IMR-90 (cell line): ENCODE data around the gene SOS1. TPM values are rescaled to one million over a fixed set of nuclear protein-coding genes. Genes with fewer than 3 reads are reported as not detected.

Source experiments
- ATAC-seq: fragments of 200-7000 bp; cut with Tn5 transposase; 2 replicates; pipeline ENCODE4 v1.9.1; 2020; ENCODE audit warnings: low read depth, mild to moderate bottlenecking, moderate library complexity
- BruUV-seq: library from RNA; stranded (reverse); fragments of 400-500 nt; replicated peaks from 2 replicates; lab custom pipeline; 2021; lab: Mats Ljungman, UMichigan
- CTCF ChIA-PET: fragments of 300-600 bp; formaldehyde crosslinking; extraction: SDS; loops from one replicate; lab custom pipeline; 2021; ENCODE audit warnings: antibody characterized with exemption; lab: Yijun Ruan, JAX
- POLR2A ChIA-PET: fragments of 300-600 bp; sonication (Branson Sonifier 250); formaldehyde crosslinking; loops from one replicate; lab custom pipeline; 2022; ENCODE audit warnings: antibody characterized with exemption; ENCODE audit not compliant: unreplicated experiment; lab: Charles Lee
- DNase-seq: peaks from one replicate; pipeline ENCODE4 v3.0.0; 2013
- H2AFZ ChIP-seq: replicated peaks from 2 replicates; pipeline ENCODE3; 2013; ENCODE audit warnings: low read length, mild to moderate bottlenecking; ENCODE audit not compliant: poor library complexity
- H2AK5ac ChIP-seq: 2 replicates; pipeline ENCODE4 v1.6.1; 2013; ENCODE audit warnings: low read depth, low read length, inconsistent platforms
- H2AK9ac ChIP-seq: replicated peaks from 2 replicates; pipeline ENCODE3; 2013; ENCODE audit warnings: mild to moderate bottlenecking, low read depth, low read length, moderate library complexity; ENCODE audit not compliant: poor library complexity
- H2BK120ac ChIP-seq: 2 replicates; pipeline ENCODE4 v1.6.1; 2013; ENCODE audit warnings: low read depth, low read length, inconsistent platforms
- H2BK15ac ChIP-seq: 3 replicates; pipeline ENCODE4 v1.6.1; 2013; ENCODE audit warnings: low read depth, low read length, inconsistent platforms
- H2BK20ac ChIP-seq: 2 replicates; pipeline ENCODE4 v1.6.1; 2013; ENCODE audit warnings: low read depth, mild to moderate bottlenecking, inconsistent platforms, low read length, moderate library complexity
- H2BK5ac ChIP-seq: 2 replicates; pipeline ENCODE4 v1.6.1; 2013; ENCODE audit warnings: mild to moderate bottlenecking, low read depth, low read length, inconsistent platforms; ENCODE audit not compliant: poor library complexity, severe bottlenecking
- H3K14ac ChIP-seq: replicated peaks from 2 replicates; pipeline ENCODE4 v1.6.1; 2013; ENCODE audit warnings: low read depth, low read length, inconsistent platforms
- H3K18ac ChIP-seq: 2 replicates; pipeline ENCODE4 v1.6.1; 2013; ENCODE audit warnings: low read depth, low read length, control low read depth
- H3K23ac ChIP-seq: 2 replicates; pipeline ENCODE4 v1.6.1; 2013; ENCODE audit warnings: low read depth, low read length, inconsistent platforms
- H3K27ac ChIP-seq: 2 replicates; pipeline ENCODE4 v1.5.1; 2013; ENCODE audit warnings: mild to moderate bottlenecking, control low read depth, low read length; ENCODE audit not compliant: insufficient read depth
- H3K27me3 ChIP-seq: 2 replicates; pipeline ENCODE4 v1.6.1; 2013; ENCODE audit warnings: low read length; ENCODE audit not compliant: control insufficient read depth, insufficient read depth
- H3K36me3 ChIP-seq: 2 replicates; pipeline ENCODE4 v1.6.1; 2013; ENCODE audit warnings: low read length, mixed read lengths; ENCODE audit not compliant: control insufficient read depth, insufficient read depth
- H3K4ac ChIP-seq: 2 replicates; pipeline ENCODE4 v1.6.1; 2013; ENCODE audit warnings: low read depth, low read length, inconsistent platforms
- H3K4me1 ChIP-seq: 2 replicates; pipeline ENCODE4 v1.6.1; 2013; ENCODE audit warnings: low read length, mixed read lengths; ENCODE audit not compliant: control insufficient read depth, insufficient read depth
- H3K4me2 ChIP-seq: 2 replicates; pipeline ENCODE4 v1.6.1; 2013; ENCODE audit warnings: low read depth, mild to moderate bottlenecking, control low read depth, low read length, moderate library complexity
- H3K4me3 ChIP-seq: 2 replicates; pipeline ENCODE4 v1.5.1; 2013; ENCODE audit warnings: low read depth, mild to moderate bottlenecking, control low read depth, low read length, moderate library complexity; ENCODE audit not compliant: insufficient read depth
- H3K56ac ChIP-seq: 2 replicates; pipeline ENCODE4 v1.6.1; 2013; ENCODE audit warnings: low read length, inconsistent platforms; ENCODE audit not compliant: insufficient read depth; ENCODE audit errors: extremely low read depth
- H3K79me1 ChIP-seq, 2 experiments: 2 replicates each; pipeline ENCODE4 v1.6.1; 2013; ENCODE audit warnings: low read length in 2 of 2, inconsistent platforms in 1 of 2, low read depth in 1 of 2
- H3K9ac ChIP-seq: 2 replicates; pipeline ENCODE4 v1.6.1; 2013; ENCODE audit warnings: low read depth, low read length, control low read depth
- H3K9me1 ChIP-seq: 2 replicates; pipeline ENCODE4 v1.6.1; 2013; ENCODE audit warnings: low read length, inconsistent platforms; ENCODE audit not compliant: insufficient read depth
- H3K9me3 ChIP-seq: 2 replicates; pipeline ENCODE4 v1.6.1; 2013; ENCODE audit warnings: low read length; ENCODE audit not compliant: control insufficient read depth, insufficient read depth
- H4K20me1 ChIP-seq: 2 replicates; pipeline ENCODE4 v1.6.1; 2013; ENCODE audit warnings: low read length, inconsistent platforms; ENCODE audit not compliant: insufficient read depth
- H4K5ac ChIP-seq: 2 replicates; pipeline ENCODE4 v1.6.1; 2013; ENCODE audit warnings: mild to moderate bottlenecking, low read depth, low read length, control low read depth
- H4K8ac ChIP-seq, 2 experiments: 2 replicates each; pipeline ENCODE4 v1.6.1; 2013; ENCODE audit warnings: low read depth in 2 of 2, low read length in 2 of 2, control low read depth in 1 of 2, inconsistent platforms in 1 of 2
- H4K91ac ChIP-seq: 2 replicates; pipeline ENCODE4 v1.6.1; 2013; ENCODE audit warnings: low read depth, low read length, inconsistent platforms; ENCODE audit not compliant: insufficient read depth
- FOS ChIP-seq: fragments of 150-350 bp; IDR thresholded peaks from 2 replicates; pipeline ENCODE4 v1.6.1; 2016; ENCODE audit warnings: low read depth, low read length
- WGBS, 2 experiments: methylation state at CpG; one replicate each; pipeline versions ENCODE4 v1.1.5 to v1.1.7; 2013; ENCODE audit warnings: missing lambda C conversion rate in 2 of 2; ENCODE audit not compliant: insufficient read length in 1 of 2; ENCODE audit errors: extremely low coverage in 2 of 2; 5-methylcytosine and 5-hydroxymethylcytosine counted together
- dilution Hi-C: fragments of 300-500 bp; cut with HindIII; formaldehyde crosslinking; loops from one replicate; pipeline ENCODE4 v1.14.3; 2018; ENCODE audit warnings: low sequenced_read_pairs; ENCODE audit not compliant: unreplicated experiment
- in situ Hi-C: fragments of 300-500 bp; cut with MboI; formaldehyde crosslinking; loops from 3 replicates; pipeline ENCODE4 v1.14.3; 2019; ENCODE audit warnings: low sequenced_read_pairs, inconsistent platforms, mixed read lengths
- intact Hi-C: fragments of 100-400 bp; cut with micrococcal nuclease; formaldehyde crosslinking; loops from 2 replicates; pipeline ENCODE4 v1.10.0; 2022
- polyA plus RNA-seq, 3 experiments: library from polyadenylated mRNA; depleted of rRNA; stranded (reverse); fragments of >200 nt; gene quantifications; 2 replicates each; pipeline ENCODE4 v1.2.3, GENCODE V29; 2012; ENCODE audit warnings: low replicate concordance in 1 of 3
- total RNA-seq: library from RNA; depleted of rRNA; stranded (reverse); fragments of >200 nt; gene quantifications from 2 replicates; pipeline ENCODE4 v1.2.3, GENCODE V29; 2012
- TF ChIP-seq, protein P1 (sequence below): fragments of 150-350 bp; IDR thresholded peaks from 2 replicates; pipeline ENCODE4 v1.6.1; 2017; ENCODE audit warnings: mild to moderate bottlenecking, antibody characterized with exemption, low read length, low read depth
- TF ChIP-seq, protein P2 (sequence below): conservative IDR thresholded peaks from 2 replicates; pipeline ENCODE4 v1.5.1; 2012; ENCODE audit warnings: mild to moderate bottlenecking, low read depth, low read length, improper control_type of control experiment

Gene SOS1
- total and polyA plus RNA-seq, 2 of the 4 experiments (the other 2 are of a cell fraction) = 8.2 to 11.2 TPM

DNA sequence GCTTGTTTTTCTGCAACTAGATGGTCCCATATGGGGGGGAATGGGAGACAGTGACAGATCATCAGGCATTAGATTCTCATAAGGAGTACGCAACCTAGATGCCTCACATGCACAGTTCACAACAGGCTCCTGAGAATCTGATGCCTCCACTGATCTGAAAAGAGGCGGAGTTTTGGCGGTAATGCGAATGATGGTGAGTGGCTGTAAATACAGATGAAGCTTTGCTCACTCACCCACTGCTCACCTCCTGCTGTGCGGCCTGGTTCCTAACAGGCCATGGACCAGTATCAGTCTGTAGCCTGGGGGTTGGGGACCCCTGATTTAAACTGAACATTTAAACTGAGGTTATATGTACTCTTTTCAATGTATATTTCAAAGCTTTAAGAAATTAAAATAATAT is 40.7 kb downstream of the SOS1 start:
- ChIA-PET POLR2A (no interaction called here), CTCF (interaction anchor here (0.6 kb wide), 1 partner anchor 26 kb away, joined by 7 read pairs; no protein-coding TSS in a partner anchor)
- intact Hi-C loops (no loop called here), in situ Hi-C loops (no loop called here), dilution Hi-C loops (loop anchor here (25.0 kb wide), 1 partner anchor 132 kb away; no protein-coding TSS in a partner anchor)
- ATAC-seq = no peak
- Histone ChIP-seq H4K8ac (no peak overlapping the region), H3K27ac (no peak overlapping the region), H3K14ac (no peak overlapping the region), H2BK120ac (no peak overlapping the region), H4K20me1 (peaks cover 25% of the 10 kb centered on the region), H3K9ac (no peak overlapping the region), H2AK5ac (no peak overlapping the region), H2AFZ (no peak overlapping the region), H3K23ac (no peak overlapping the region), H3K18ac (no peak overlapping the region), H3K4me1 (no peaks in the 10 kb centered on the region), H2BK20ac (no peak overlapping the region), H4K5ac (no peak overlapping the region), H3K79me1 (peaks cover 11 to 48% of the 10 kb centered on the region in 2 experiments; a peak in 3 of 4 replicates), H3K9me1 (no peaks in the 10 kb centered on the region), H3K27me3 (no peaks in the 10 kb centered on the region), H3K4me3 (no peak overlapping the region), H2BK15ac (no peak overlapping the region), H2BK5ac (no peak overlapping the region), H3K4me2 (no peak overlapping the region), H2AK9ac (no peak overlapping the region), H3K9me3 (no peaks in the 10 kb centered on the region), H4K91ac (no peak overlapping the region), H3K36me3 (peaks cover 3% of the 10 kb centered on the region; the same call in 1 of the 2 replicates), H3K56ac (no peak overlapping the region), H3K4ac (no peak overlapping the region)
- no CpG with 5 or more reads among the region's 5 CpGs for WGBS, 2 experiments
- no peak for DNase-seq
- no peak for TF ChIP-seq FOS
- TF ChIP-seq, protein P1, sequence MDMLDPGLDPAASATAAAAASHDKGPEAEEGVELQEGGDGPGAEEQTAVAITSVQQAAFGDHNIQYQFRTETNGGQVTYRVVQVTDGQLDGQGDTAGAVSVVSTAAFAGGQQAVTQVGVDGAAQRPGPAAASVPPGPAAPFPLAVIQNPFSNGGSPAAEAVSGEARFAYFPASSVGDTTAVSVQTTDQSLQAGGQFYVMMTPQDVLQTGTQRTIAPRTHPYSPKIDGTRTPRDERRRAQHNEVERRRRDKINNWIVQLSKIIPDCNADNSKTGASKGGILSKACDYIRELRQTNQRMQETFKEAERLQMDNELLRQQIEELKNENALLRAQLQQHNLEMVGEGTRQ = no peak
- TF ChIP-seq, protein P2, sequence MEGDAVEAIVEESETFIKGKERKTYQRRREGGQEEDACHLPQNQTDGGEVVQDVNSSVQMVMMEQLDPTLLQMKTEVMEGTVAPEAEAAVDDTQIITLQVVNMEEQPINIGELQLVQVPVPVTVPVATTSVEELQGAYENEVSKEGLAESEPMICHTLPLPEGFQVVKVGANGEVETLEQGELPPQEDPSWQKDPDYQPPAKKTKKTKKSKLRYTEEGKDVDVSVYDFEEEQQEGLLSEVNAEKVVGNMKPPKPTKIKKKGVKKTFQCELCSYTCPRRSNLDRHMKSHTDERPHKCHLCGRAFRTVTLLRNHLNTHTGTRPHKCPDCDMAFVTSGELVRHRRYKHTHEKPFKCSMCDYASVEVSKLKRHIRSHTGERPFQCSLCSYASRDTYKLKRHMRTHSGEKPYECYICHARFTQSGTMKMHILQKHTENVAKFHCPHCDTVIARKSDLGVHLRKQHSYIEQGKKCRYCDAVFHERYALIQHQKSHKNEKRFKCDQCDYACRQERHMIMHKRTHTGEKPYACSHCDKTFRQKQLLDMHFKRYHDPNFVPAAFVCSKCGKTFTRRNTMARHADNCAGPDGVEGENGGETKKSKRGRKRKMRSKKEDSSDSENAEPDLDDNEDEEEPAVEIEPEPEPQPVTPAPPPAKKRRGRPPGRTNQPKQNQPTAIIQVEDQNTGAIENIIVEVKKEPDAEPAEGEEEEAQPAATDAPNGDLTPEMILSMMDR = no peak
- BruUV-seq = no TSS peak
